H9 (cell line): Measurements from ENCODE around the gene PGRMC1. TPM values are rescaled to one million over a fixed set of nuclear protein-coding genes. Genes with fewer than 3 reads are reported as not detected.
"Not testable (repeated sequence)": the region's sequence is repeated elsewhere in the genome, so short reads cannot be mapped to it uniquely, and the experiment has no call there.

Experiments used
- DNase-seq: peaks from one replicate; pipeline ENCODE4 v3.0.0-alpha.2; 2017
- H2AFZ ChIP-seq: one replicate; pipeline ENCODE4 v1.6.1; 2013; ENCODE audit warnings: mild to moderate bottlenecking, low read length, control low read depth, moderate library complexity
- H2AK5ac ChIP-seq: 2 replicates; pipeline ENCODE4 v1.6.1; 2013; ENCODE audit warnings: low read length, control low read depth, mixed read lengths; ENCODE audit not compliant: insufficient read length
- H2BK120ac ChIP-seq: one replicate; pipeline ENCODE4 v1.6.1; 2013; ENCODE audit warnings: low read depth, mild to moderate bottlenecking, low read length, control low read depth, inconsistent platforms; ENCODE audit not compliant: poor library complexity, severe bottlenecking
- H2BK12ac ChIP-seq: 2 replicates; pipeline ENCODE4 v1.6.1; 2013; ENCODE audit warnings: low read length, control low read depth, mixed read lengths, low read depth; ENCODE audit not compliant: insufficient read length
- H2BK15ac ChIP-seq: 2 replicates; pipeline ENCODE4 v1.6.1; 2013; ENCODE audit warnings: low read depth, low read length, control low read depth
- H2BK20ac ChIP-seq: one replicate; pipeline ENCODE4 v1.6.1; 2013; ENCODE audit warnings: low read depth, mild to moderate bottlenecking, low read length, control low read depth, inconsistent platforms; ENCODE audit not compliant: poor library complexity, severe bottlenecking
- H2BK5ac ChIP-seq: 2 replicates; pipeline ENCODE4 v1.6.1; 2013; ENCODE audit warnings: low read length, control low read depth, mixed read lengths; ENCODE audit not compliant: insufficient read length
- H3K14ac ChIP-seq: 2 replicates; pipeline ENCODE4 v1.6.1; 2013; ENCODE audit warnings: low read length, control low read depth; ENCODE audit not compliant: insufficient read depth
- H3K18ac ChIP-seq: 2 replicates; pipeline ENCODE4 v1.6.1; 2013; ENCODE audit warnings: low read depth, mild to moderate bottlenecking, mixed read lengths, low read length, control low read depth; ENCODE audit not compliant: insufficient read length
- H3K23ac ChIP-seq: 2 replicates; pipeline ENCODE4 v1.6.1; 2013; ENCODE audit warnings: low read length, control low read depth, mixed read lengths, low read depth; ENCODE audit not compliant: insufficient read length
- H3K23me2 ChIP-seq: 2 replicates; pipeline ENCODE4 v1.6.1; 2013; ENCODE audit warnings: low read depth, mild to moderate bottlenecking, mixed read lengths, low read length, control low read depth; ENCODE audit not compliant: insufficient read length, poor library complexity, severe bottlenecking
- H3K27ac ChIP-seq: 2 replicates; pipeline ENCODE4 v1.5.1; 2013; ENCODE audit warnings: low read length, control low read depth, mixed read lengths, low read depth; ENCODE audit not compliant: insufficient read length
- H3K27me3 ChIP-seq: 2 replicates; pipeline ENCODE4 v1.6.1; 2013; ENCODE audit warnings: low read length, control low read depth, inconsistent platforms; ENCODE audit not compliant: insufficient read depth
- H3K4ac ChIP-seq: 2 replicates; pipeline ENCODE4 v1.6.1; 2013; ENCODE audit warnings: low read depth, mild to moderate bottlenecking, control low read depth, inconsistent platforms, low read length, moderate library complexity
- H3K4me1 ChIP-seq: 2 replicates; pipeline ENCODE4 v1.6.1; 2013; ENCODE audit warnings: low read length, control low read depth, inconsistent platforms; ENCODE audit not compliant: insufficient read depth
- H3K4me2 ChIP-seq: 2 replicates; pipeline ENCODE4 v1.6.1; 2013; ENCODE audit warnings: low read length, control low read depth, mixed read lengths; ENCODE audit not compliant: insufficient read length, insufficient read depth
- H3K56ac ChIP-seq: 2 replicates; pipeline ENCODE4 v1.6.1; 2013; ENCODE audit warnings: low read depth, mild to moderate bottlenecking, mixed read lengths, low read length, control low read depth; ENCODE audit not compliant: insufficient read length
- H3K79me1 ChIP-seq: 2 replicates; pipeline ENCODE4 v1.6.1; 2013; ENCODE audit warnings: low read depth, mild to moderate bottlenecking, moderate library complexity, low read length, control low read depth, inconsistent platforms; ENCODE audit not compliant: insufficient read depth, poor library complexity, severe bottlenecking
- H3K79me2 ChIP-seq: 2 replicates; pipeline ENCODE4 v1.6.1; 2013; ENCODE audit warnings: low read length, control low read depth, inconsistent platforms; ENCODE audit not compliant: insufficient read depth
- H3K9ac ChIP-seq: 2 replicates; pipeline ENCODE4 v1.6.1; 2013; ENCODE audit warnings: low read length, control low read depth, mixed read lengths; ENCODE audit not compliant: insufficient read length; ENCODE audit errors: extremely low read depth
- H3K9me3 ChIP-seq: one replicate; pipeline ENCODE4 v1.6.1; 2013; ENCODE audit warnings: low read depth, low read length, inconsistent platforms; ENCODE audit not compliant: control insufficient read depth
- H3T11ph ChIP-seq: one replicate; pipeline ENCODE4 v1.6.1; 2013; ENCODE audit warnings: mild to moderate bottlenecking, low read length, control low read depth, inconsistent platforms
- H4K20me1 ChIP-seq: one replicate; pipeline ENCODE4 v1.6.1; 2013; ENCODE audit not compliant: control insufficient read depth, insufficient read length, insufficient read depth
- H4K5ac ChIP-seq: 2 replicates; pipeline ENCODE4 v1.6.1; 2013; ENCODE audit warnings: low read depth, mild to moderate bottlenecking, mixed read lengths, low read length, control low read depth; ENCODE audit not compliant: insufficient read length
- H4K8ac ChIP-seq: replicated peaks from 2 replicates; pipeline ENCODE4 v1.6.1; 2013; ENCODE audit warnings: low read length, control low read depth, mixed read lengths, low read depth; ENCODE audit not compliant: insufficient read length
- H4K91ac ChIP-seq: 2 replicates; pipeline ENCODE4 v1.6.1; 2013; ENCODE audit warnings: low read depth, mild to moderate bottlenecking, moderate library complexity, mixed read lengths, low read length, control low read depth; ENCODE audit not compliant: insufficient read length
- H3K27ac Mint-ChIP-seq, 3 experiments: 2 replicates in 2 of 3; 3 replicates in 1 of 3; pipeline ENCODE4 v1.8.0; 2020 to 2021; ENCODE audit warnings: mixed read lengths in 3 of 3, mild to moderate bottlenecking in 1 of 3, moderate library complexity in 1 of 3
- H3K27me3 Mint-ChIP-seq: 2 replicates; pipeline ENCODE4 v1.8.0; 2021; ENCODE audit warnings: low read depth, mild to moderate bottlenecking, moderate library complexity, mixed read lengths
- H3K36me3 Mint-ChIP-seq, 3 experiments: 2 replicates in 2 of 3; 3 replicates in 1 of 3; pipeline ENCODE4 v1.8.0; 2020 to 2021; ENCODE audit warnings: low read depth in 3 of 3, mixed read lengths in 3 of 3; ENCODE audit not compliant: insufficient read depth in 1 of 3
- H3K4me1 Mint-ChIP-seq, 2 experiments: 2 replicates each; pipeline ENCODE4 v1.8.0; 2020; ENCODE audit warnings: mixed read lengths in 2 of 2
- H3K4me3 Mint-ChIP-seq, 2 experiments: 2 replicates in 1 of 2; 3 replicates in 1 of 2; pipeline ENCODE4 v1.8.0; 2020 to 2021; ENCODE audit warnings: mild to moderate bottlenecking in 2 of 2, mixed read lengths in 2 of 2, moderate library complexity in 1 of 2
- H3K9me3 Mint-ChIP-seq, 2 experiments: 2 replicates in 1 of 2; 3 replicates in 1 of 2; pipeline ENCODE4 v1.8.0; 2020; ENCODE audit warnings: mild to moderate bottlenecking in 2 of 2, mixed read lengths in 2 of 2, moderate library complexity in 1 of 2
- CTCF ChIP-seq: fragments of 200-600 bp; sonication (generic); conservative IDR thresholded peaks from 3 replicates; pipeline ENCODE4 v1.8.0; 2021; ENCODE audit warnings: antibody characterized with exemption, mild to moderate bottlenecking
- WGBS: extraction: QIAGEN DNeasy Blood & Tissue Kit; methylation state at CpG from one replicate; pipeline ENCODE4 v1.1.7; 2013; ENCODE audit warnings: missing lambda C conversion rate, low lambda C conversion rate, mixed read lengths; ENCODE audit not compliant: insufficient read length; ENCODE audit errors: extremely low coverage; 5-methylcytosine and 5-hydroxymethylcytosine counted together
- total RNA-seq: library from RNA; stranded (reverse); gene quantifications from 2 replicates; pipeline ENCODE4 v1.2.1, GENCODE V29; 2021

Gene PGRMC1
- total RNA-seq, 1 experiment from 2014 or later, result 133 TPM

GRCh38 chrX:119290476-119290875 is 54.4 kb downstream of the PGRMC1 start:
- no peak for DNase-seq
- no peak for TF ChIP-seq CTCF
- Histone ChIP-seq H3K4me2 (no peak overlapping the region), H3K27me3 (no peaks in the 10 kb centered on the region), H3K56ac (no peak overlapping the region), H2BK120ac (no peak overlapping the region), H3K79me2 (no peaks in the 10 kb centered on the region), H3K79me1 (no peaks in the 10 kb centered on the region), H3K9me3 (peaks cover 27% of the 10 kb centered on the region), H4K5ac (no peak overlapping the region), H3K27ac (no peak overlapping the region), H3K23ac (no peak overlapping the region), H2BK5ac (no peak overlapping the region), H4K91ac (no peak overlapping the region), H3T11ph (no peak overlapping the region), H2BK20ac (no peak overlapping the region), H3K4me1 (no peaks in the 10 kb centered on the region), H2BK15ac (no peak overlapping the region), H2AFZ (no peak overlapping the region), H3K9ac (no peak overlapping the region), H4K20me1 (no peaks in the 10 kb centered on the region), H4K8ac (no peak overlapping the region), H3K23me2 (no peaks in the 10 kb centered on the region), H2BK12ac (no peak overlapping the region), H2AK5ac (no peak overlapping the region), H3K18ac (no peak overlapping the region), H3K14ac (no peak overlapping the region), H3K4ac (no peak overlapping the region)
- Mint-ChIP-seq H3K27me3 (no peaks in the 10 kb centered on the region; the same call in 1 of the 2 replicates), H3K27ac (no peak overlapping the region), H3K4me1 (peaks cover 7 to 9% of the 10 kb centered on the region in 2 experiments; a peak in 3 of 4 replicates), H3K4me3 (no peak overlapping the region), H3K9me3 (peaks cover 52 to 62% of the 10 kb centered on the region in 2 experiments), H3K36me3 (peaks cover 1 to 4% (median 2%) of the 10 kb centered on the region in 3 experiments; a peak in 2 of 7 replicates)

GRCh38 chrX:119291246-119291645 is 55.2 kb downstream of the PGRMC1 start:
- not testable (repeated sequence) for H3K4me1 ChIP-seq, H3K4me1 Mint-ChIP-seq

More at GRCh38 chrX:119291246-119291645, 55.2 kb downstream of the PGRMC1 start:
- not testable (repeated sequence) for H3T11ph ChIP-seq, H4K91ac ChIP-seq, H3K23me2 ChIP-seq, H3K4me3 Mint-ChIP-seq, H3K56ac ChIP-seq, H3K23ac ChIP-seq, H3K79me1 ChIP-seq, H4K8ac ChIP-seq, H4K5ac ChIP-seq, H2AFZ ChIP-seq, H3K27ac Mint-ChIP-seq, H2BK5ac ChIP-seq, H3K18ac ChIP-seq, DNase-seq, H2AK5ac ChIP-seq, H2BK12ac ChIP-seq, H3K4ac ChIP-seq, H3K79me2 ChIP-seq, H3K14ac ChIP-seq, H3K36me3 Mint-ChIP-seq, H4K20me1 ChIP-seq, H2BK20ac ChIP-seq, H2BK120ac ChIP-seq, H3K27ac ChIP-seq, H3K9ac ChIP-seq, H3K27me3 Mint-ChIP-seq, H2BK15ac ChIP-seq, H3K27me3 ChIP-seq, H3K4me2 ChIP-seq
- peaks cover 20% of the 10 kb centered on the region for H3K9me3 ChIP-seq
- no CpG with 5 or more reads among the region's 2 CpGs for WGBS
- H3K9me3 Mint-ChIP-seq, result peaks cover 55 to 66% of the 10 kb centered on the region in 2 experiments
